Heart right ventricle (tissue), 16 donors: ENCODE results near the gene E2F6. TPM values are rescaled to one million over a fixed set of nuclear protein-coding genes. Genes with fewer than 3 reads are reported as not detected.

Source experiments
- ATAC-seq, 8 donors: fragments of 200-7000 bp; cut with Tn5 transposase; one replicate each; pipeline ENCODE4 v1.9.1; 2020; ENCODE audit warnings: mild to moderate bottlenecking in 8 of 8, moderate library complexity in 8 of 8, moderate number of reproducible peaks in 1 of 8
- DNase-seq, 2 donors: peaks; one replicate each; pipeline ENCODE4 v3.0.0-alpha.2; 2020
- H3K27ac ChIP-seq, 10 donors: fragments of 200-600 bp; sonication (generic) in 2 of 10; one replicate each; pipeline versions ENCODE4 v1.5.0 to v1.8.0; 2020 to 2022; ENCODE audit warnings: mild to moderate bottlenecking in 3 of 10
- H3K27me3 ChIP-seq, 7 donors: fragments of 200-600 bp; one replicate each; pipeline ENCODE4 v1.8.0; 2021 to 2022; ENCODE audit warnings: mild to moderate bottlenecking in 2 of 7
- H3K36me3 ChIP-seq, 9 donors: fragments of 200-600 bp; sonication (generic) in 1 of 9; one replicate each; pipeline versions ENCODE4 v1.5.0 to v1.8.0; 2020 to 2022; ENCODE audit warnings: mild to moderate bottlenecking in 2 of 9
- H3K4me1 ChIP-seq, 9 donors: fragments of 200-600 bp; sonication (generic) in 1 of 9; one replicate each; pipeline versions ENCODE4 v1.5.0 to v1.8.0; 2020 to 2022; ENCODE audit warnings: mild to moderate bottlenecking in 4 of 9
- H3K4me3 ChIP-seq, 10 donors: fragments of 200-600 bp; sonication (generic) in 2 of 10; one replicate each; pipeline versions ENCODE4 v1.5.0 to v1.8.0; 2020 to 2022; ENCODE audit warnings: mild to moderate bottlenecking in 7 of 10, moderate library complexity in 2 of 10
- H3K9me3 ChIP-seq, 11 donors: fragments of 200-600 bp in 10 of 11; sonication (generic) in 2 of 11; one replicate each; pipeline versions ENCODE4 v1.5.0 to v1.8.0; 2013 to 2022; ENCODE audit warnings: mild to moderate bottlenecking in 2 of 11, control low read depth in 1 of 11, moderate library complexity in 1 of 11
- CTCF ChIP-seq, 9 donors: fragments of 200-600 bp; sonication (generic) in 2 of 9; IDR thresholded peaks; one replicate each; pipeline versions ENCODE4 v1.5.0 to v1.8.0; 2021 to 2022; ENCODE audit warnings: antibody characterized with exemption in 9 of 9, mild to moderate bottlenecking in 5 of 9, moderate library complexity in 1 of 9
- WGBS, 2 donors: extraction: QIAGEN DNeasy Blood & Tissue Kit; methylation state at CpG; one replicate each; pipeline ENCODE4 v1.1.7; 2013; ENCODE audit warnings: inconsistent platforms in 1 of 2; 5-methylcytosine and 5-hydroxymethylcytosine counted together
- intact Hi-C, 10 donors: fragments of 100-400 bp; cut with DNase I; formaldehyde crosslinking; loops; one replicate each; pipeline versions ENCODE4 v1.11.1 to v1.14.2; 2022
- polyA plus RNA-seq, 2 donors: library from polyadenylated mRNA; stranded (reverse); fragments of 200-250 nt; gene quantifications; one replicate each; pipeline ENCODE4 v1.2.3, GENCODE V29; 2013
- total RNA-seq, 10 donors: library from RNA; stranded (reverse); fragmentation: NEBNext Ultra II Directional in 3 of 10; extraction: Animal tissue kit (Norgen Biotek cat#: 25700) in 3 of 10; gene quantifications; one replicate each; pipeline versions ENCODE4 v1.2.1 to v1.2.4, GENCODE V29; 2021 to 2023
- donor health status: Arrhythmogenic right ventricular cardiomyopathy.
- donor health status: ischemic (EF 13 %, LVEDD 7.1; RV severe dilation, severe dysfunction).
- donor health status: healthy with polysubstance abuse.
- donor health status: DM: no; HTN: yes; CAD: no.
- donor health status: DM: no; HTN: no; CAD: no.
- donor health status: ischemic (EF 25% LVEDD 6.9; RV normal size, moderate dysfunction).
- donor health status: ischemic (EF 25% LVEDD 5.7; RV mildly dilated, moderate dysfunction).
- donor health status: healthy.
- donor health status: DM: yes; HTN: yes; CAD: no.
- donor health status: Ischemic cardiomyopathy.
- donor health status: ischemic (EF 35%, LVEDD 5.7; RV mildly dilated, moderate dysfunction).
- donor health status: nonischemic (EF 11% LVEDD 7.7; RV severe dilation, severe dysfunction).
- donor health status: DM: yes; HTN: yes; CAD: no.
- donor health status: PGD.
- donor health status: ischemic (EF 29% LVEDD 5.4; RV normal size, mild dysfunction).
- donor health status: nonischemic (EF 23%, LVEDD 6.1; RV moderate dilation, normal function).

Gene E2F6
- total and polyA plus RNA-seq, 12 donors, result 8.1 to 18.6 (median 13.6) TPM

DNA sequence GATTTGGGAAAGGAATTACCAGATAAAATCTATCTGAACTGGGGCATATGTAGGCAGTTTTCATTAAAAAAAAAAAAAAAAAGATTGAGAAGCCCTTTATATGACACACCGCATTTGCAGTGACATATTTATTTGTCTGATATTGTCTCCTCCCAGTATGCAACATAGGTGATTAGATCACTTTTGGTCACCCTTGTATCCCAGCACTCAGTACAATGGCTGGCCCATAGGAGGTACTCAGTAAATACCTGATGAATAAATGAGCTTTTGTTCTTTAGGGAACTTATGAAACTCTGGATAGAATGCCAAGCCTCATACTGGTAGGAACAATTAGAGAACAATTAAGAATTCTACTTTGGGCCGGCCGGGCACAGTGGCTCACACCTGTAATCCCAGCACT, 22.8 kb upstream of the E2F6 start:
- DNase-seq, result no peak
- peaks cover 0 to 46% (median 29%) of the 10 kb centered on the region in 7 donors for H3K27me3 ChIP-seq
- no peak for TF ChIP-seq CTCF (IDR thresholded peaks at IDR 0.05)
- 65 to 82% methylated on average over 3 of the region's 3 CpGs for WGBS, 2 donors
- intact Hi-C loops, result no loop called here
- ATAC-seq, result no peak
- no peaks in the 10 kb centered on the region for H3K36me3 ChIP-seq
- H3K9me3 ChIP-seq, result peaks cover 0 to 8% (median 0%) of the 10 kb centered on the region in 11 donors
- no peak overlapping the region for H3K4me3 ChIP-seq
- peaks cover 0 to 8% (median 0%) of the 10 kb centered on the region in 9 donors for H3K4me1 ChIP-seq
- no peak overlapping the region for H3K27ac ChIP-seq

DNA sequence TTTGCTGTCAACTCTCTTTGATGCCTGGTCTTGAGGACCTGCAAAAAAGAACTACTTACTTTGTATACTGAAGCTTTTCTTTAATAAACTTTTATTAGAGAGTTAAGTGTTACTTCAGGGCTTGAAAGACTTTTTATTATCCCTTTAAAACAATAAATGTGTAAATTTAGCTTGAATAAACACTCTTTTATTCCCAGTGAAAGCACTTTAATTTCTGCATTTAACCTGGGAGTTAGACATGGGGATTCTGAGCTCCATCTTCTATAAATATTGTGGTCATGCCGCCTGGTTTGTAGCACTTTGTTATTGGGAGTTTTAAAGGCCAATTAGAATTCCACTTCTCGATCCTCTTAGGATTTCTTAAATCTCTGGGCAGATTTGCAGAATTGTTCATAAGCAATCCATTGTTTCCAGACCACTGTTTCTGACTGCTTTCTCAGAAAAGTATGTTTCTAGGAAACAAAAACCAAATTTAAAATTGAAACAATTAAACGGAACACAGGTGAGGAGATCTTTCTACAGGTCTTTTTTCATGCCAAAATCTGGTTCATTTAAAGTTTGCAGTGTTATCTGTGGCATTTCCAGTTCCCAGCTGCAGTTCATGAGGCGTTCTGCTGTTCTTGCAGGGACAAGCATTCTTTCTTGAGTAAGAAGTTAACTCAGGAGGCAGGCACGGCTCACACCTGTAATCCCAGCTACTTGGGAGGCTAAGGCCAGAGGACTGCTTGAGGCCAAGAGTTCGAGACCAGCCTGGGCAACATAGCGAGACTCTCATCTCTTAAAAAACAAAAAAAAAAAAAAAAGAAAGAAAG, 18.1 kb upstream of the E2F6 start:
- Histone ChIP-seq H3K9me3 (no peaks in the 10 kb centered on the region), H3K4me1 (peaks cover 0 to 20% (median 5%) of the 10 kb centered on the region in 9 donors), H3K27me3 (peaks cover 0 to 92% (median 40%) of the 10 kb centered on the region in 7 donors), H3K4me3 (peak overlapping the region in 5 of 10 donors; percentile 45 to 58 (median 51)), H3K36me3 (no peaks in the 10 kb centered on the region), H3K27ac (peak overlapping the region in 3 of 10 donors; percentile 0 to 39 (median 13))
- intact Hi-C loops, result loop anchor here in 1 of 10 donors (5.0 kb wide), 1 partner anchor 198 kb away; no protein-coding TSS in a partner anchor
- no peak for ATAC-seq
- DNase-seq, result no peak
- TF ChIP-seq CTCF (IDR thresholded peaks at IDR 0.05), result no peak
- WGBS, 2 donors, result 57 to 61% methylated on average over 7 of the region's 7 CpGs

DNA sequence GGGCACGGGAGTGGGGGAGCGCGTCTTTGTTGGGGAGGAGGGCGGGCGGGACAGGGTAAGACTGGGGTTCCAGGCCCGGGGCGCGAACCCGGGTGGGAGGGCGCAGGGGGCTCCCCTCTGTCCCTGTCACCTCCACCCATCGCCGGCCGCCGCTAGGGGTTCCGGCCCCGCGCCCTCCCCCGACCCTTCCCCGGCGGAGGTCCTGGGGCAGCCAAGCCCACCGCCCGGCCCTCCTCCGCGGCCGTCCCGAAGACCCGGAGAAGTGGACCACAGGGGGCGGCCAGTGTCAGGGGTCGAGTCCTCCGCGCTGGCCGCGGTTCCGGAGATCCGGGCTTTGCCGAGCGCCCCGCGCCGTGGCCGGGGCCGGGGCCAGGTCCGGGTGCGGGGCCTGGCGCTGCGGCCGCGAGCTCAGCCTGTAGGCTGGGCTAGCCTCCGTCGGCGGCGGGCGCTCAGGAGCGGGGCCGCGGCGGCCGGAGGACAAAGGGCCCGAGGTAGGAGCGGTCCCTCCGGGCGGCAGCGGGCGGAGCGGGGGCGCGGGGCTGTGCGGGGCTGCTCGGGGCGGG, 16.6 kb upstream of the E2F6 start:
- 1% methylated on average over 40 to 70 of the region's 70 CpGs for WGBS, 2 donors
- intact Hi-C loops, result loop anchor here in 1 of 10 donors (5.0 kb wide), 1 partner anchor 200 kb away; no protein-coding TSS in a partner anchor
- Histone ChIP-seq H3K4me3 (peak overlapping the region; percentile 43 to 75 (median 50)), H3K36me3 (no peaks in the 10 kb centered on the region), H3K4me1 (peaks cover 0 to 20% (median 5%) of the 10 kb centered on the region in 9 donors), H3K27me3 (peaks cover 0 to 87% (median 40%) of the 10 kb centered on the region in 7 donors), H3K27ac (peak overlapping the region in 7 of 10 donors; percentile 2 to 55 (median 14)), H3K9me3 (no peaks in the 10 kb centered on the region)
- peak; percentile 28 to 80 (median 64) for ATAC-seq
- TF ChIP-seq CTCF (IDR thresholded peaks at IDR 0.05), result peak in 2 of 9 donors; percentile 10 to 12
- DNase-seq, result peak in 1 of 2 donors; percentile 44

GRCh38 chr2:11481789-11482472, 16.0 kb upstream of the E2F6 start:
- TF ChIP-seq CTCF (IDR thresholded peaks at IDR 0.05), result no peak
- peak overlapping the region in 5 of 10 donors; percentile 2 to 55 (median 47) for H3K27ac ChIP-seq
- DNase-seq, result no peak
- peaks cover 0 to 20% (median 5%) of the 10 kb centered on the region in 9 donors for H3K4me1 ChIP-seq
- intact Hi-C loops, result loop anchor here in 1 of 10 donors (5.0 kb wide), 1 partner anchor 200 kb away; no protein-coding TSS in a partner anchor
- no peaks in the 10 kb centered on the region for H3K36me3 ChIP-seq
- peak overlapping the region in 9 of 10 donors; percentile 43 to 75 (median 51) for H3K4me3 ChIP-seq
- peak in 1 of 8 donors; percentile 42 for ATAC-seq
- H3K9me3 ChIP-seq, result no peaks in the 10 kb centered on the region
- WGBS, 2 donors, result 38 to 39% methylated on average over 61 of the region's 61 CpGs
- H3K27me3 ChIP-seq, result peaks cover 0 to 81% (median 34%) of the 10 kb centered on the region in 7 donors
